MM.1S (cell line): ENCODE measurements around the gene CNNM4.

Experiments used
- DNase-seq: peaks from one replicate; pipeline ENCODE4 v3.0.0-alpha.2; 2015
- H2AFZ ChIP-seq: fragments of 300-600 bp; sonication (generic); 2 replicates; pipeline ENCODE4 v1.6.0; 2016; ENCODE audit warnings: antibody characterized with exemption, low read length
- H3F3A ChIP-seq: fragments of 300-600 bp; sonication (generic); 2 replicates; pipeline ENCODE4 v1.6.1; 2016; ENCODE audit warnings: mild to moderate bottlenecking, antibody characterized with exemption, low read length, moderate library complexity, mixed read lengths; ENCODE audit not compliant: insufficient read depth
- H3K27ac ChIP-seq: fragments of 300-600 bp; sonication (generic); 2 replicates; pipeline ENCODE4 v1.5.1; 2016; ENCODE audit warnings: mild to moderate bottlenecking, low read length
- H3K27me3 ChIP-seq: fragments of 300-600 bp; sonication (generic); replicated peaks from 2 replicates; pipeline ENCODE4 v1.6.0; 2016; ENCODE audit warnings: low read length; ENCODE audit not compliant: insufficient read depth
- H3K36me3 ChIP-seq: fragments of 300-600 bp; sonication (generic); replicated peaks from 2 replicates; pipeline ENCODE4 v1.6.1; 2016; ENCODE audit warnings: mild to moderate bottlenecking, low read length, mixed read lengths; ENCODE audit not compliant: insufficient read depth
- H3K4me1 ChIP-seq: fragments of 300-600 bp; sonication (generic); 2 replicates; pipeline ENCODE4 v1.6.1; 2016; ENCODE audit warnings: low read length, mixed read lengths
- H3K4me2 ChIP-seq: fragments of 300-600 bp; sonication (generic); 2 replicates; pipeline ENCODE4 v1.6.0; 2016; ENCODE audit warnings: low read depth, low read length
- H3K4me3 ChIP-seq: fragments of 300-600 bp; sonication (generic); 2 replicates; pipeline ENCODE4 v1.5.1; 2016; ENCODE audit warnings: low read length, mixed read lengths
- H3K79me2 ChIP-seq: fragments of 300-600 bp; sonication (generic); 2 replicates; pipeline ENCODE4 v1.6.1; 2016; ENCODE audit warnings: mixed run types, low read length, mixed read lengths
- H3K9ac ChIP-seq: fragments of 300-600 bp; sonication (generic); 2 replicates; pipeline ENCODE4 v1.6.1; 2016; ENCODE audit warnings: low read length, mixed read lengths
- H3K9me2 ChIP-seq: fragments of 300-600 bp; sonication (generic); replicated peaks from 2 replicates; pipeline ENCODE4 v1.6.1; 2016; ENCODE audit warnings: mild to moderate bottlenecking, low read length, mixed read lengths; ENCODE audit not compliant: insufficient read depth
- H3K9me3 ChIP-seq: fragments of 300-600 bp; sonication (generic); replicated peaks from 2 replicates; pipeline ENCODE4 v1.6.1; 2016; ENCODE audit warnings: mild to moderate bottlenecking, low read length, mixed read lengths; ENCODE audit not compliant: insufficient read depth
- H4K20me1 ChIP-seq: fragments of 300-600 bp; sonication (generic); 2 replicates; pipeline ENCODE4 v1.6.1; 2016; ENCODE audit warnings: mild to moderate bottlenecking, low read length, moderate library complexity, mixed read lengths; ENCODE audit not compliant: insufficient read depth
- EZH2 ChIP-seq: fragments of 300-600 bp; sonication (generic); optimal IDR thresholded peaks from 2 replicates; pipeline ENCODE3; 2017; ENCODE audit warnings: low read depth, mild to moderate bottlenecking, antibody characterized with exemption, low read length, mixed read lengths
- EZH2phosphoT487 ChIP-seq: fragments of 300-600 bp; sonication (generic); IDR thresholded peaks from 2 replicates; pipeline ENCODE4 v1.6.1; 2018; ENCODE audit warnings: antibody characterized with exemption, low read length
- TF ChIP-seq, protein P1 (sequence below): fragments of 300-600 bp; sonication (generic); IDR thresholded peaks from 2 replicates; pipeline ENCODE4 v1.5.1; 2016; ENCODE audit warnings: antibody characterized with exemption, low read length, mixed read lengths

Gene CNNM4

DNA sequence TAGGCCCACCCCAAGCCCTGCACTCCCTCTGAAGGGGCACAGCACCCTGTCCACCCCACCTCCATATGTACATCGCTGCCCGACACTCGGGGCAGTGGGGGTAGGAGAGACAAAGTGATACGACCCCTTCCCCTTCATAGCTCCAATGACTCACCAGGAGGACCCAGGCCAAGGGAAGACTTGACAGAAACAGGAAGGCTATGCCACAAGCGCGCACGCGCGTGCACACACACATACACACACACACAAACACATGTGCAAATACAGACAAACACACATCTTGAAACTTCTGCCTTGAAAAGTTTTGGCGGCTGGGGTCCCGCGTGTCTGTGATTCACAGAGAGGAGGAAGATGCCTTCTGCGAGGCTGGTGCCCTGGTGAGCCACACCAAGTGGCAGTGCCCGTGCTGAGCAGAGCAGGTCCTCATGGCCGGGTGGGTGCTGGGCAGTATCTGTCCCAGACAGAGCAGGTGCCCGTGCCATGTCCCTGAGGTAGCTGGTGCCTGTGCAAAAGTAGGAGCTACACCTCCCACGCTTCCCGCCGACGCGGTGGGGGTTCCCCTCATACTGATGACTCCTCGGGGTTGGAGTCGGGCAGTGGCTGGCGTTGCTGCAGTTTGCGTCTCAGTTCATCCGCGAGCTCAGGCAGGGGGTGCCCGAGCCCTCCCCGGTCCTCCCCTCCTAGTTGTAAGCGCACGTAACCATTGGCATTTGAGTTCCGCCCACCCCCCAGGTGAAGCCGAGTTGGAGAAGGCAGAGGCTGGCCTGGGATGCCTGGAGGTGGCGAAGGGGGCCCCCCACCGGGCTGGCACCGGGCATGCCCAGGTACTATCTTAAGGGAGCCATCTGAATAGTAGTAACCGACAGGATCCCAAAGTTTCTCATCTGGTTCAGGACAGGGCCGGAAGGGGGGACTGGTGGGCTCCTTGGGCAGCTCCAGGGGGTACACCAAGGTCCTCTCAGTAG lies 99.6 kb downstream of the CNNM4 start:
- Histone ChIP-seq H2AFZ (no peak overlapping the region), H3K9ac (no peak overlapping the region), H4K20me1 (no peaks in the 10 kb centered on the region), H3K4me2 (no peak overlapping the region), H3K79me2 (peaks cover 25% of the 10 kb centered on the region), H3K36me3 (0 out of 2 replicates have a peak, but pooled peaks cover 3% of the 10 kb centered on the region), H3F3A (peaks cover 10% of the 10 kb centered on the region; the same call in 1 of the 2 replicates), H3K27me3 (no peaks in the 10 kb centered on the region), H3K9me3 (no peaks in the 10 kb centered on the region), H3K9me2 (no peaks in the 10 kb centered on the region), H3K4me3 (no peak overlapping the region), H3K4me1 (peaks cover 10% of the 10 kb centered on the region; the same call in 1 of the 2 replicates), H3K27ac (no peak overlapping the region)
- DNase-seq: no peak
- TF ChIP-seq EZH2phosphoT487 (no peak), EZH2 (no peak)
- TF ChIP-seq, protein P1, sequence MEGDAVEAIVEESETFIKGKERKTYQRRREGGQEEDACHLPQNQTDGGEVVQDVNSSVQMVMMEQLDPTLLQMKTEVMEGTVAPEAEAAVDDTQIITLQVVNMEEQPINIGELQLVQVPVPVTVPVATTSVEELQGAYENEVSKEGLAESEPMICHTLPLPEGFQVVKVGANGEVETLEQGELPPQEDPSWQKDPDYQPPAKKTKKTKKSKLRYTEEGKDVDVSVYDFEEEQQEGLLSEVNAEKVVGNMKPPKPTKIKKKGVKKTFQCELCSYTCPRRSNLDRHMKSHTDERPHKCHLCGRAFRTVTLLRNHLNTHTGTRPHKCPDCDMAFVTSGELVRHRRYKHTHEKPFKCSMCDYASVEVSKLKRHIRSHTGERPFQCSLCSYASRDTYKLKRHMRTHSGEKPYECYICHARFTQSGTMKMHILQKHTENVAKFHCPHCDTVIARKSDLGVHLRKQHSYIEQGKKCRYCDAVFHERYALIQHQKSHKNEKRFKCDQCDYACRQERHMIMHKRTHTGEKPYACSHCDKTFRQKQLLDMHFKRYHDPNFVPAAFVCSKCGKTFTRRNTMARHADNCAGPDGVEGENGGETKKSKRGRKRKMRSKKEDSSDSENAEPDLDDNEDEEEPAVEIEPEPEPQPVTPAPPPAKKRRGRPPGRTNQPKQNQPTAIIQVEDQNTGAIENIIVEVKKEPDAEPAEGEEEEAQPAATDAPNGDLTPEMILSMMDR: no peak

DNA sequence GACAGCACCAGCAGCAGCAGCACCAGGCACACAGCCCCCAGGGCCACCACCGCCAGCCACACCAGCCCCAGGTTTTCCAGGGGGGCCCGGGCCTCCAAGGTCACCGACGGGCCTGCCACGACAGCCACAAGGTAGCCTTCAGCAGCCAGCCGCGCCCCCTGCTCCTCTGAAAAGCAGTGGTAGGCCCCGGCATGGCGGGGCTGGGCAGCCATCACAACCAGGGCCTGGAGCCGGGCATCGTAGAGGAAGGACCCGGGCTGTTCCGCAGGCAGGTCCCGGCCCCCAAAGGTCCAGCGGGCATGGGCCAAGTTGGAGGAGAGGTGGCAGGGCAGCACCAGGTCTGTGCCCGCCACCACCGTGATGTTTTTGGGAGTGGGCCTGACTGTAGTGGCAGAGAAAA lies 100.4 kb downstream of the CNNM4 start:
- H4K20me1 ChIP-seq: no peaks in the 10 kb centered on the region
- DNase-seq: no peak
- H3K9me3 ChIP-seq: no peaks in the 10 kb centered on the region
- no peak overlapping the region for H3K4me3 ChIP-seq
- H3K27me3 ChIP-seq: no peaks in the 10 kb centered on the region
- peaks cover 6% of the 10 kb centered on the region; the same call in 1 of the 2 replicates for H3K4me1 ChIP-seq
- H3K4me2 ChIP-seq: no peak overlapping the region
- no peak overlapping the region for H2AFZ ChIP-seq
- peaks cover 17% of the 10 kb centered on the region for H3K79me2 ChIP-seq
- TF ChIP-seq, protein P1: no peak
- TF ChIP-seq EZH2phosphoT487 (no peak), EZH2 (no peak)
- peaks cover 10% of the 10 kb centered on the region; the same call in 1 of the 2 replicates for H3F3A ChIP-seq
- H3K9ac ChIP-seq: no peak overlapping the region
- 0 out of 2 replicates have a peak, but pooled peaks cover under 1% of the 10 kb centered on the region for H3K36me3 ChIP-seq
- no peak overlapping the region for H3K27ac ChIP-seq
- no peaks in the 10 kb centered on the region for H3K9me2 ChIP-seq
